NCI-H524 treated with DMSO at 0.1 percent for 48 hours (cell line): ENCODE measurements around the gene LUZP1.

Experiments
- DNase-seq: peaks from one replicate; lab custom pipeline; 2025; lab: John Stamatoyannopoulos, UW

The LUZP1 gene

GRCh38 chr1:23168445-23169194 lies at the start of gene LUZP1:
Gene LUZP1, minus strand, starts transcription at chr1:23168856.
- peak; percentile 6 for DNase-seq

- DNase-seq, result no peak
Measured at GRCh38 chr1:23217421-23218115, 48.9 kb upstream of the LUZP1 start, which contains the start of gene HTR1D. Gene HTR1D, minus strand, starts transcription at chr1:23217502. Its CDS starts 23,283 bp downstream, at chr1:23194219.

- no peak for DNase-seq
Measured at GRCh38 chr1:23216771-23217420, 48.2 kb upstream of the LUZP1 start.

- no peak for DNase-seq
Measured at GRCh38 chr1:23215751-23216449, 47.2 kb upstream of the LUZP1 start.

- DNase-seq, result no peak
Measured at GRCh38 chr1:23215291-23215690, 46.6 kb upstream of the LUZP1 start.

- no peak for DNase-seq
Measured at GRCh38 chr1:23214640-23215039, 46.0 kb upstream of the LUZP1 start.

GRCh38 chr1:23211955-23212354 lies 43.3 kb upstream of the LUZP1 start:
- DNase-seq, result no peak

GRCh38 chr1:23210963-23211362 lies 42.3 kb upstream of the LUZP1 start:
- no peak for DNase-seq

GRCh38 chr1:23210351-23210785 lies 41.7 kb upstream of the LUZP1 start:
- no peak for DNase-seq

- no peak for DNase-seq
Measured at GRCh38 chr1:23209770-23210169, 41.1 kb upstream of the LUZP1 start.

GRCh38 chr1:23208527-23208926 lies 39.9 kb upstream of the LUZP1 start:
- DNase-seq, result no peak

GRCh38 chr1:23207733-23208132 lies 39.1 kb upstream of the LUZP1 start:
- peak; percentile 4 for DNase-seq

GRCh38 chr1:23202263-23202749 lies 33.6 kb upstream of the LUZP1 start:
- no peak for DNase-seq

GRCh38 chr1:23200883-23201282 lies 32.2 kb upstream of the LUZP1 start:
- DNase-seq, result no peak

GRCh38 chr1:23198373-23198772 lies 29.7 kb upstream of the LUZP1 start:
- DNase-seq, result no peak

- DNase-seq, result no peak
Measured at GRCh38 chr1:23196627-23197328, 28.1 kb upstream of the LUZP1 start.

GRCh38 chr1:23194119-23194984 lies 25.7 kb upstream of the LUZP1 start:
- DNase-seq, result peak; percentile 11

- DNase-seq, result no peak
Measured at GRCh38 chr1:23193391-23194118, 24.9 kb upstream of the LUZP1 start.

GRCh38 chr1:23191199-23191598 lies 22.5 kb upstream of the LUZP1 start:
- DNase-seq, result no peak
